Germinal center (tissue), 1 donor: ENCODE data around the gene DUSP10.
A peak's percentile ranks its signal among the peaks of the same experiment; 100 is the strongest.

Experiments used
- DNase-seq: peaks from one replicate; pipeline ENCODE4 v3.0.0; 2012; ENCODE audit warnings: mixed read lengths, low spot score

Gene DUSP10

DNA sequence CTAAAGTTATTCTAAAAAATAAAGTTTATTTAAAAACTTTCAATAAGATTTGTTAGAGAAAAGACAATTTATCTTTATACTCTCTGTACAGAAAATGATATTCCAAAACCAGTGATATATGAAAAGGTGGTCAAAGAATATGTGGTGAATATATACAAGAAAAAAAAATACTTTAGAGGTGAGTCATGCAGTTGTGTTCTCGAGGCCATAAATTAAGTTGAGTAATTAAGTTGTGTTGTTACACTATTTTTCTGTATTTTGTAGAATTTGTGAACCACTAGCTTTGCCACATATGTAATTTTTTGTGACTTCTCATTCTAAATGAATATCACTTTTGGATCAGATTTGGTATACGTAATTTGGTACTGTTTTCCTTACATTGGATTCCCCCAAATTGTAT is 23.6 kb upstream of the DUSP10 start:
- no peak for DNase-seq

DNA sequence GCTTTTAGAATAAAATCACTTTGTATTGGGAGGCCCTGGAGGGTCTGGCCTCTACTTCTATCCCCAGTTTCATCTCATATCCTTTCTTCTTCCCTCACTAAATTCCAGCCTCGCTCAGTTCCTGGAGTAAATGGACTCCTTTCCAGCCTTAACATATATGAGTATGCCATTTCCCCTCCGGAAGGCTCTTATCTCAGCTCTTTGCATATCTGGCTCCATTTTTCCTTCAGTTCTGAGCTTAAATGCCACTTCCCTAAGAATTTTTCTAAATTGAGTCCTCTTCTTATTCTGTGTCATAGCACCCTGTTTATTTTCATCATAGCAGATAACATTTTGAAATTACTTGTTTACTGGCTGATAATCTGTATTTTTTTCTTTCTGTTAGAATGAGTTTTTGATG is 20.2 kb upstream of the DUSP10 start:
- no peak for DNase-seq

GRCh38 chr1:221761354-221762002 is 19.6 kb upstream of the DUSP10 start:
- no peak for DNase-seq

DNA sequence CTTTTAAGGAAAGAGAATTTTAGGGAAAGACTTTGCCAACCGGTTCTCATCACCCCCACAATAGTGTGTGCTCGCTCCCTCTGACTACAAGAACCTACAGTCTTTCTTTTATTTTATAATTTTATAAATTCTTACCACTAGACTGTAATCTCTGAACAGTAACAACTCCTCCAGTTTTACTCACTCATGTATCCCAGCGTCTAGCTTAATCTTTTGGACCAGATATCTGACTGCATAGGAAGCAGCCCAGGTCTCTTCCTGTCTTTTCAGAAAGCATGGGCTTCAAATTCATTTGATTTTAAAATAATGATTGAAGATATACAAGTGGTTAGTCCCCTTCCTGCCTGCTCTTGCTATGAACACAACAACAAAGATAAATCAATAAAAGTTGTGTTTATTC is 19.0 kb upstream of the DUSP10 start:
- DNase-seq, result no peak

GRCh38 chr1:221759436-221759835 is 17.5 kb upstream of the DUSP10 start:
- DNase-seq, result no peak

DNA sequence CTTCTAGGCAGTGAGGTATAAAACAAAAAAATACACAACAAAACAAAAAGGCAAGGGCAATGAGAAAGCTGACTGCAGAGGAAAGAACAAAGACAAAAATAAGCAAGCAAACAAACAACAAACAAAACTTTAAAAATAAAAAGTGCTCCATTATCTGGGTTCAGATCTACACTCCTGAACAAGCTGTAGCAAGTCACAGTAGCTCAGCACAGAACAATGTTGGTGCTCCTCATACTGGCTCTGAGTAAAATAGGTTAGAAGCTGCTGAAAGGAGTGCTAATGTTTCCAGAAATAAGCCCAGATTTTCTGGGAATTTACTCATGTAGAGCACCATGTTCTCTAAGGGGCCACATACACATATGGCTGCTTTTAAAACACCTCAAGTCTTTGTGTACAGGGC is 16.6 kb upstream of the DUSP10 start:
- DNase-seq, result no peak

- DNase-seq, result no peak
Observed at GRCh38 chr1:221756830-221757551, 15.1 kb upstream of the DUSP10 start.

DNA sequence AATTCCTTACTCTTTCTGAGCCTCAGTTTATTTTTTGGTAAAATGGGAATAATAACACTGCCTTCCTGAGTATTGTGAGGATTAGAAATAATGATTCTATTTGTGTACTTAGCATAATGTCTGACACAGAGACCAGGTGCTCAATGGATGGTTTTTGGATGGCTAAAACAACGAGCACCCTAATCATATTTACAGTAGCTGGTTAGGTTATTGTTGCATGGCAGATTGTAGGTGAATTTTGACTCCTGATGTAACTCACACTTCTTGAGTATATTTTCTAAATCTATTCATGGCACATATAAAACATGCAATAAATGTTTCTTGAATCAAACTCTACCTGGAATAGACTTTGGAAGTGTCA is 11.9 kb upstream of the DUSP10 start:
- DNase-seq, result no peak

GRCh38 chr1:221751226-221751887 is 9.5 kb upstream of the DUSP10 start:
- DNase-seq, result no peak

GRCh38 chr1:221748981-221749380 is 7.1 kb upstream of the DUSP10 start:
- no peak for DNase-seq

GRCh38 chr1:221747839-221748238 is 6.0 kb upstream of the DUSP10 start:
- DNase-seq, result no peak

DNA sequence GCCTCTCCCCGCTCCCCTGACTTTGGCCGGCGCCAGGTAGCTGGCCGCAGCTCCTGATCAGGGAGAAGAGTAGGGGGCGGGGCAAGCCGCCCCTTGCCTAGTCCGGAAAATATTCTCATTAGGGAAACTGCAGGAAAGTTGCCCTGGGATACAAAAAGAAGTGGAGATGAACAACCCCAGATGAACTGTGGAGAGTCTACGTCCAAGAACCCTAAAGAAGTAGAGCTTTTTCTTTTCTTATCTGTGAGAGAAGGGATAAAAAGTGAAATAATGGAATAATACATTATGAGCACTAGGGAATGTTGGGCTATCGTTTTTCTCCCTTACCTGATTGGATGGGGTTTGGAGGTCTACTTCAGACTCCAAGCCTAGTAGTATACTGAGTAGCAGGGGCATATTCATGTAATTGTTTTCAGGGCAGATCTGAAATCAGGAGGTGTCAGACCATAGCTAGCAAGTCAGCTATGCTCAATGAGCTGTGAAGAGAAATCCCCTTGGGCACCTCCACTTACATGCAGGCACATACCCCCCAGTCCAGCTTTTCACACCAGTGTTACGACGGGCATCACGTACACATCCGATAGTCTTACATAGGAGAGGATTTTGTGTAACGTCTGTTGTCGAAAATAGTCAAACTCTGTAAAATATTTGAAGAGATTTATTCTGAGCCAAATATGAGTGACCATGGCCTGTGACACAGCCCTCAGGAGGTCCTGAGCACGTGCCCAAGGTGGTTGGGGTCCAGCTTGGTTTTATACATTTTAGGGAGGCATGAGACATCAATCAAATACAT is 1.7 kb upstream of the DUSP10 start:
- DNase-seq, result peak; percentile 45

DNA sequence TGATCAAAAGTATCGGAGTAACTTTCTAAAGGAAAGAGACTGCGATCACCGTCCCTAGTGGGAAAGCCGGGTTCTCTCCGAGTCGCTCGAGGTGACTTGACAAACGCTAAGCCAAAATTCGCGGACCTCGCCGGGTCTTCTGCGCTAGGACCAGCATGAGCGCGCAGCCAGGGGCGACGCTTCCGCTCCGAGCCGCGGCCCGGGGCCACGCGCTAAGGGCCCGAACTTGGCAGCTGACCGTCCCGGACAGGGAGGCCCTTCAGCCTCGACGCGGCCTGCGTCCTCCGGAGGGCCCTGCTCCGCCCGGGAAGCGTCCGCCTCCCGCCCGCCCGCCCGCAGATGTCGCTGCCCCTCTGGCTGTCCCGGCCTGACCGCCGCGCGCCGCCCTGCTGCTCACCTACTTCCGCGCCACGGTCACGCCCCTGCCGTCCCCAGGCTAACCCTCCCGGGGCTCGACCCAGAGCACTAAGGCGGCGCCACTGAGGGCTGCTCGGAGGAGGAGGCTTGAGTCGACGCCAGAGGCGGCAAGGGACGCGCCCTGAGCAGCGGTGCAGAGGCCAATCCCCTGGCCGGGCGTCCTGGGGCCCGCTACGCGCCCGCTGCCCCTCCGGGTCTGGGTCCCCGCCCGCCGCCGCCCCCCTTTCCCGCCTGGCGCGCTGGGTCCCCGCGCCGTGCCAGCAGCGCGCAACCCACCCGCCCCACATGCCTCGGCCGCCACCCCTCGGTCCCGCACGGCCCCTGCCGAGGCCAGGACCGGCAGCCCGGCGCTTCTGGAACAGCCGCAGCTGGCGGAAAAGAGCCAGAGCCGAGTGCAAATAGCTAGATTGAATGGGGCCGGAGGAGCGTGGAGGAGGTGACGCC is 896 bp upstream of the DUSP10 start:
- DNase-seq, result peak; percentile 73

- DNase-seq, result peak; percentile 47
Observed at GRCh38 chr1:221740993-221741702, 741 bp downstream of the DUSP10 start.

DNA sequence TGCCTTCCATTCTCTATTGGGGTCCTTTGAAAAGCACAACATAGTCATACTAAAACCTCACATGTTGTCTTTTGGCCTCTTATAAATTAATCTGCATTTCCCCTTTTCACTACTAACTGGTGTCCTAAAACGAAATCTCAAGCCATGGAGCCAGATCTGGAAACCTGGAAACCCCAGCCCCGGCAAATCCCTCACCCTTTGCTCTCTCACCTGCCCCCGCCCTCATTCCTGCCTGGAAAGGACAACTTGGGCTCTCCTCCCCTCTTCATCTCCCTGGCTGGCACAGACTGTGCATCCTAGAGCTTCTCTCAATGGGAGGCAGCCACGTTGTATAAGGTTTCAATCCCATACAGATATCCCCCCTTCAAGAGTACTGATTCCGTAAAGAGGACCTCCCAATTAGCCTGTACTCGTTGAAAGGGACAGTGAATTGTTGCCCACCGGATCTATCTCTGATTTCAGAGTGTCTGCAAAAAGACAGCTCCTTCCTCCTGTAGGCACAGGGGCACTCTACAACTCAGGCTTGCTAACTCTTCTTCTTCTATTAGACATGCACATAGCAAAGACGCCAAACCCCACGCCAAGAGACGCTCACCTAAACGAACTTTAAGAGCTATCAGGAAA is 1.4 kb downstream of the DUSP10 start:
- peak; percentile 8 for DNase-seq

DNA sequence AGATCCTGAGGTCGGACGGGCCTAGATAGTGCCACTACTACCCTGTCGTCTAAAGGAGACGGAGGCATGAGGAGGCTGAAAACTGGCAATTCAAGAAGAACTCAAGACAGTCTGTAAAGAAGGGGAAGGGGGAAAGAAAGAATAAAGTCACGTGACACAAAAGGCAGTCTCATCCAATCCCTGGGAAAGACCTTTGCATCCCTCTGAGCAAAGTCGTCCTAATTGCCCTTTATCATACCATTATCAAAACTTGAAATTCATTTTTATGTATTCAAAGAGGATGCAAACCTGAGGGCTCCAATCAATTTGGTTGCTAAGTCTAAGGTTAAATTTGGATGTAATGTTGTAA is 2.2 kb downstream of the DUSP10 start:
- DNase-seq, result no peak

- no peak for DNase-seq
Observed at GRCh38 chr1:221739018-221739676, 2.7 kb downstream of the DUSP10 start.

DNA sequence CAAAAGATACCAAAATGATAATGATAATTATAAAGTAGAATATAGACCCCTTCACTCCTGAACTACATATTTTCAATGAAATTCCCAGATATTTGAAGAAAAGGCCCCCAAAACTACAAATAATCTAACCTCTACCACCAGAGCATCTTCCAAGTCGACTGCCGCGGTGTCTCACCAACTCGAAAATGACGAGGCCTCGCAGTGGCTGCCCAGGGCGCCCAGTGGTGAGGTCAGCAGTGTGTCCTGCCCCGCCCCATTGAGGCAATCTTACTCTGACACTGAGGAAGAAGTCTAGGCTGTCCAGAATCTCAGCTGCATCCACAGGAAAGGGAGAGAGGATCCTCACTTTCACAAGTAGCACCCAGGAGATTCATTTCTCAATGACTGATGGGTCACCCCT is 5.2 kb downstream of the DUSP10 start:
- DNase-seq, result no peak

GRCh38 chr1:221735999-221736398 is 5.9 kb downstream of the DUSP10 start:
- no peak for DNase-seq

GRCh38 chr1:221734187-221734586 is 7.7 kb downstream of the DUSP10 start:
- DNase-seq, result peak; percentile 5
